NB4 (cell line): ENCODE data around the gene MYOD1.

Experiments used
- MYC ChIP-seq: IDR thresholded peaks from 2 replicates; pipeline ENCODE4 v1.6.1; 2011; ENCODE audit warnings: low read depth, low read length
- POLR2A ChIP-seq: IDR thresholded peaks from 2 replicates; pipeline ENCODE4 v1.6.1; 2011; ENCODE audit warnings: mild to moderate bottlenecking; ENCODE audit not compliant: insufficient read length; ENCODE audit errors: extremely low read depth
- TF ChIP-seq, protein P1 (sequence below): IDR thresholded peaks from one replicate; pipeline ENCODE4 v1.5.1; 2012; ENCODE audit warnings: low read depth, low read length
- TF ChIP-seq, protein P2 (sequence below): IDR thresholded peaks from 2 replicates; pipeline ENCODE4 v1.6.1; 2011; ENCODE audit warnings: low read depth, low read length

DNA sequence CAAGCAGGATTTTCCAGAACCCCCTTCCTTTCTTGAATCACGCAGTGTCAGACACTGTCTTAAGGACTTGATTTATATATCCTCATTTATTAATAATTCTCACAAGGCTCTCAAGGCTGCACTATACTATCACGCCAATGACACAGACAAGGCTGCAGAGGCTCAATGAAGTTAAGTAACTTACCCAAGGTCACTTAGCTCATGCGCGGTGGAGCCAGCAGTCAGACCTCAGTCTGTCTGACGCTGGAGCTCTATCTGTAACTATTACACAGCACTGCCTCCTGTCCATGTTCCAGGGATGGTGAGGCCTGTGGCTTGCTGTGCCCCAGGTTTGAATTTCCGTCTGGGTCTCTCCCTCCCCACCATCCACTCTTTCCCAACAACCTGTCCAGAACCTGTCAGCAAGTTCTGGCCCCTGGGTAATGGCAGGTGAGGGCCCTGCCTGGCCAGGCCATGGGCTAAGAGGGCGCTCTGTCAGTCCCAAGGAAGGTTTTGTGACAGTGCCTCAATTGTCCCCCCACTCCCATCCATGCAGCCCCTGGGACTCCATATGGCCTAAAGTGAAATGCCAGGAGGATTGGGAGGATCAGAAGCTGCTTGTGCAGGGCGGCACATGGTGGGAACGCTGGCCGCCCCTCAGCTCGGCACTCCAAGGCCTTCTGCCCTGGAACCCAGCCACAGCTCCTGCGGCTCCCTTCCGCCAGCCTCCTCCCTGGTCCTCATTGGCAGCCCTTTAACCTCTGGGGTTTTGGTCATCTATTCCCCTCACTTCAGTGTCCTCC lies 23.8 kb downstream of the MYOD1 start:
- TF ChIP-seq, protein P1, sequence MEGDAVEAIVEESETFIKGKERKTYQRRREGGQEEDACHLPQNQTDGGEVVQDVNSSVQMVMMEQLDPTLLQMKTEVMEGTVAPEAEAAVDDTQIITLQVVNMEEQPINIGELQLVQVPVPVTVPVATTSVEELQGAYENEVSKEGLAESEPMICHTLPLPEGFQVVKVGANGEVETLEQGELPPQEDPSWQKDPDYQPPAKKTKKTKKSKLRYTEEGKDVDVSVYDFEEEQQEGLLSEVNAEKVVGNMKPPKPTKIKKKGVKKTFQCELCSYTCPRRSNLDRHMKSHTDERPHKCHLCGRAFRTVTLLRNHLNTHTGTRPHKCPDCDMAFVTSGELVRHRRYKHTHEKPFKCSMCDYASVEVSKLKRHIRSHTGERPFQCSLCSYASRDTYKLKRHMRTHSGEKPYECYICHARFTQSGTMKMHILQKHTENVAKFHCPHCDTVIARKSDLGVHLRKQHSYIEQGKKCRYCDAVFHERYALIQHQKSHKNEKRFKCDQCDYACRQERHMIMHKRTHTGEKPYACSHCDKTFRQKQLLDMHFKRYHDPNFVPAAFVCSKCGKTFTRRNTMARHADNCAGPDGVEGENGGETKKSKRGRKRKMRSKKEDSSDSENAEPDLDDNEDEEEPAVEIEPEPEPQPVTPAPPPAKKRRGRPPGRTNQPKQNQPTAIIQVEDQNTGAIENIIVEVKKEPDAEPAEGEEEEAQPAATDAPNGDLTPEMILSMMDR, result no peak
- TF ChIP-seq POLR2A, result no peak
- TF ChIP-seq, protein P2, sequence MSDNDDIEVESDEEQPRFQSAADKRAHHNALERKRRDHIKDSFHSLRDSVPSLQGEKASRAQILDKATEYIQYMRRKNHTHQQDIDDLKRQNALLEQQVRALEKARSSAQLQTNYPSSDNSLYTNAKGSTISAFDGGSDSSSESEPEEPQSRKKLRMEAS, result no peak
- TF ChIP-seq MYC, result no peak
